HUES48 (cell line): ENCODE data around the gene SPINT1.

ENCODE experiments used
- H3K27ac ChIP-seq: one replicate; pipeline ENCODE4 v1.7.0; 2013; ENCODE audit warnings: low read depth, low read length, inconsistent platforms
- H3K27me3 ChIP-seq: 2 replicates; pipeline ENCODE4 v1.6.1; 2013; ENCODE audit warnings: mild to moderate bottlenecking, low read length; ENCODE audit not compliant: control insufficient read depth, insufficient read depth
- H3K36me3 ChIP-seq: 2 replicates; pipeline ENCODE4 v1.6.1; 2013; ENCODE audit warnings: low read length; ENCODE audit not compliant: control insufficient read depth, insufficient read depth
- H3K4me1 ChIP-seq: 2 replicates; pipeline ENCODE4 v1.6.1; 2013; ENCODE audit warnings: mild to moderate bottlenecking, low read length; ENCODE audit not compliant: control insufficient read depth, insufficient read depth
- H3K4me3 ChIP-seq: 2 replicates; pipeline ENCODE4 v1.5.1; 2013; ENCODE audit warnings: mild to moderate bottlenecking, low read depth, low read length
- H3K9ac ChIP-seq: 2 replicates; pipeline ENCODE4 v1.6.1; 2013; ENCODE audit warnings: mild to moderate bottlenecking, low read depth, low read length, moderate library complexity
- H3K9me3 ChIP-seq: 2 replicates; pipeline ENCODE4 v1.6.1; 2013; ENCODE audit warnings: low read length; ENCODE audit not compliant: control insufficient read depth, insufficient read depth

The SPINT1 gene

DNA sequence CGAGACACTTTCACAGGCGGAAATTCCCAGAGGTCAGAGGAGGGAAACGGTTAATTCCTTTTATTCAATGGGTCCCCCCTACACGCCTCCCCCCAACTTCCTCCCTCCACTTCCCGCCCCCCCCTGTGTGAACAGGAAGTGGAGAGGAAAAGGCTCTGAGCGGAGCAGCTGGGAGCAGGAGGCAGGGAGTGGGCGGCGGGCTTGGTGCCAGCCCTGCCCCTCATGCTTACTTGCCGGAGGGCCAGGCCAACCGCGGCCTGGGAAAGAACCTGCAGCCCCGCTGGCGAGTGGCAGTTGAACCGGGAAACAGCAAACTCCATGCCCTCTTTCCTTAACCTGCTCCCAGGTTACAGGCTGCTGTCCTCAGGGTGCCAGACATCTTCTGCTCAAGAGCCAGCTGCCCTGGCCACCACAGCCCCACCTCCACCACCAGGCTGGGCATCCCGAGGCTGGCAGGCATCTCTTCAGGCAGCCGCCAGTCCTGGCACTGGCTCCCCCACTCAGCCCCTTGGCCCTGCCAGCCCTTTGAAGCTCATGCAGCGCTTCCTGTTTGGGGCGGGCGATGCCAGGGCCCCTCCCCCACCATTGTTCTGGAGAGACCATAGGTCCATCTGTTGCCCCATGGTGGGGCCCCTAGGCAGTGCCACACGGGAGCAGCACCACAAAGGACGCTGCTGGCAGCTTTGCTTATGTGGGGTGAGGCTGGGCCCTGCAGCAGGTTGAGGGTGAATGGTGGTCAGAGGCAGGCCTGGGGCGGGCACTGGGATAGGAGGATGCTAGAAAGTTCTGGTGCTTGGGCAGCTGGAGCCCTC, 63.3 kb downstream of the SPINT1 start:
- H3K4me3 ChIP-seq: peak overlapping the region; percentile 55

More for the DNA sequence above, 63.3 kb downstream of the SPINT1 start:
- Histone ChIP-seq H3K36me3 (peaks cover 29% of the 10 kb centered on the region), H3K4me1 (peaks cover 26% of the 10 kb centered on the region), H3K27ac (peak overlapping the region; percentile 21), H3K9me3 (no peaks in the 10 kb centered on the region), H3K9ac (no peak overlapping the region), H3K27me3 (no peaks in the 10 kb centered on the region)
